ENCODE results near the gene DIS3L2.

DIS3L2 gene

DNA sequence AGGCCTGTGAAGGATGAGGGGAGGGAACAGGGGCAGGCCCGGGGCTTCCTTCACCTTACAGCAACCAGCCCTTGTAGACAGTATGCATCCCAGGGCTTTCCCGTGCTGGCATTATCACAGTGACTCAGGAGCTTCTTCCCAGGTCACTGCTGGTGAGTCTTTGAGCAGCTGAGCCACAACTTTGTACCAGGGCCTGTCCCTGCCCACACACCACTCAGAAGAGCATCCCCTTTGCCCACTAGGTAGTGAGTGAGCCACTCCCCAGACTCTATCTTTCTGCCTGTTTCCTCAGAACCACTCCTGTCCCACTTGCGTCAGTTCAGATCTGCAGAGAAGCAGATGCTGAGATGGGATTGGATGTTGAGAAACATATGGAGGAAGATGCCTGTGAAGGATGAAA lies 347.5 kb downstream of the DIS3L2 start:
- TF ChIP-seq, protein P1, sequence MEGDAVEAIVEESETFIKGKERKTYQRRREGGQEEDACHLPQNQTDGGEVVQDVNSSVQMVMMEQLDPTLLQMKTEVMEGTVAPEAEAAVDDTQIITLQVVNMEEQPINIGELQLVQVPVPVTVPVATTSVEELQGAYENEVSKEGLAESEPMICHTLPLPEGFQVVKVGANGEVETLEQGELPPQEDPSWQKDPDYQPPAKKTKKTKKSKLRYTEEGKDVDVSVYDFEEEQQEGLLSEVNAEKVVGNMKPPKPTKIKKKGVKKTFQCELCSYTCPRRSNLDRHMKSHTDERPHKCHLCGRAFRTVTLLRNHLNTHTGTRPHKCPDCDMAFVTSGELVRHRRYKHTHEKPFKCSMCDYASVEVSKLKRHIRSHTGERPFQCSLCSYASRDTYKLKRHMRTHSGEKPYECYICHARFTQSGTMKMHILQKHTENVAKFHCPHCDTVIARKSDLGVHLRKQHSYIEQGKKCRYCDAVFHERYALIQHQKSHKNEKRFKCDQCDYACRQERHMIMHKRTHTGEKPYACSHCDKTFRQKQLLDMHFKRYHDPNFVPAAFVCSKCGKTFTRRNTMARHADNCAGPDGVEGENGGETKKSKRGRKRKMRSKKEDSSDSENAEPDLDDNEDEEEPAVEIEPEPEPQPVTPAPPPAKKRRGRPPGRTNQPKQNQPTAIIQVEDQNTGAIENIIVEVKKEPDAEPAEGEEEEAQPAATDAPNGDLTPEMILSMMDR (IDR thresholded peaks at IDR 0.05), result no peak

GRCh38 chr2:232309592-232309991 lies 348.1 kb downstream of the DIS3L2 start:
- TF ChIP-seq, protein P1 (IDR thresholded peaks at IDR 0.05), result no peak

DNA sequence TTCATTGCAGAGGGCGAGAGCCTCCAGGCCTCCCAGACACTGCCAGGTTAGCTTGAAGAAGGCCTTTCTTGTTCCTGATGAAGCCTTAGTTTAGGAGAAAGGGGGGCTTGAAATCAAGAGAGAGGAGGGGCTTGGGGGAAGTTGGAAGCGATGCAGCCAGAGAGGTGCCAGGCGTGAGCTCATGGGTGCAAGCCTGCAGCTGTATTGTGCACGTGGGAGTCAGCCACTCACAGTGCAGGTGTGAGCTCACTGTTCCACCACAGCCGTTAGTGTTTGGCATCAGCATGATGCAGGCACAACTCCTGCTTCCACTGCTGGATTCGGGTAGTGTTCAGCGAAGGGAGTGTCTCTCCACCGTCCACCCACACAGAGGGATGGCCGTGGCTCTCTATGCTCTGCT lies 348.6 kb downstream of the DIS3L2 start:
- TF ChIP-seq, protein P1 (IDR thresholded peaks at IDR 0.05), result no peak

- TF ChIP-seq, protein P1 (IDR thresholded peaks at IDR 0.05), result no peak
Measured at GRCh38 chr2:232310696-232311095, 349.2 kb downstream of the DIS3L2 start.

- TF ChIP-seq, protein P1 (IDR thresholded peaks at IDR 0.05), result no peak
Measured at GRCh38 chr2:232315049-232315922, 353.8 kb downstream of the DIS3L2 start.

DNA sequence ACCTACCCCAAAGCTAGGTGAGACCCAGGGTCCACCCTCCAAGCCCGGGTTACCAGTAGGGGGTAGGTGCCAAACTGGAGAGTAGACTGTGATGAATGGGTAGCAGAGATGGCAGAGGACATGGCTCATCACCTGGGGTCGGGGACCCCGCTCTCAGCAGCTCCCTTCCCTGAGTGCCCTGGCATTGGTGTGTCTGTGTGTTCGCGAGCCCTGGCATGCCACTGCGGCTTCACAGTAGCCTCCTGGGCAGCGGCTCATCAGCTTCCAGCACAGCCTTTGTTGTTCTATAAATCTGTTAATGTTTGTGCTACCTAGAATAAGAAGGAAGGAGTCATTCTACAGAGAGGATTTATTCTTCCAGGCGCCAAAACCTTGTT lies 354.4 kb downstream of the DIS3L2 start:
- TF ChIP-seq, protein P1 (IDR thresholded peaks at IDR 0.05), result no peak

GRCh38 chr2:232316461-232317330 lies 355.2 kb downstream of the DIS3L2 start:
- TF ChIP-seq, protein P1 (IDR thresholded peaks at IDR 0.05), result no peak
